K562 (cell line): Measurements from ENCODE around the gene ZC3H15. TPM values are rescaled to one million over a fixed set of nuclear protein-coding genes. Genes with fewer than 3 reads are reported as not detected.

ENCODE experiments used
- FOXJ3 ChIP-seq: sonication (generic); formaldehyde crosslinking; IDR thresholded peaks from 2 replicates; pipeline ENCODE4 v1.4.0; 2020; ENCODE audit warnings: mild to moderate bottlenecking, missing genetic modification reagents
- HNRNPUL1 ChIP-seq: fragments of 200-400 bp; formaldehyde crosslinking; IDR thresholded peaks from 2 replicates; pipeline ENCODE4 v1.6.1; 2017; ENCODE audit warnings: low read length
- POLR2B ChIP-seq: fragments of 450-650 bp; IDR thresholded peaks from 2 replicates; pipeline ENCODE4 v1.6.1; 2018; ENCODE audit warnings: low read depth; ENCODE audit not compliant: partially characterized antibody
- SMARCB1 ChIP-seq: IDR thresholded peaks from 2 replicates; pipeline ENCODE4 v1.6.1; 2011; ENCODE audit warnings: improper control_type of control experiment, low read depth; ENCODE audit not compliant: insufficient read length
- TBL1XR1 ChIP-seq, 2 experiments: IDR thresholded peaks; 2 replicates each; pipeline ENCODE4 v1.6.1; 2012; ENCODE audit warnings: improper control_type of control experiment in 2 of 2, low read length in 2 of 2, mild to moderate bottlenecking in 1 of 2
- YY1 ChIP-seq, 3 experiments: IDR thresholded peaks; 2 replicates each; pipeline ENCODE4 v1.6.1; 2011; ENCODE audit warnings: low read length in 2 of 3, mild to moderate bottlenecking in 2 of 3, moderate library complexity in 2 of 3, borderline replicate concordance in 1 of 3, control low read depth in 1 of 3, low read depth in 1 of 3; ENCODE audit not compliant: insufficient read depth in 3 of 3, insufficient replicate concordance in 2 of 3, control insufficient read depth in 1 of 3, insufficient read length in 1 of 3; ENCODE audit errors: extremely low read depth in 1 of 3
- ZNF184 ChIP-seq: sonication (generic); formaldehyde crosslinking; IDR thresholded peaks from 2 replicates; pipeline ENCODE4 v1.5.0; 2020; ENCODE audit warnings: missing genetic modification reagents
- ZNF212 ChIP-seq: fragments of 450-650 bp; formaldehyde crosslinking; IDR thresholded peaks from 2 replicates; pipeline ENCODE4 v1.4.0; 2020; ENCODE audit warnings: mild to moderate bottlenecking
- ZNF217 ChIP-seq: sonication (generic); formaldehyde crosslinking; IDR thresholded peaks from 2 replicates; pipeline ENCODE4 v1.8.0; 2022; ENCODE audit warnings: mild to moderate bottlenecking, missing genetic modification reagents
- polyA plus RNA-seq, 8 experiments: library from polyadenylated mRNA; depleted of rRNA in 4 of 8; stranded (reverse) in 5 of 8; unstranded in 3 of 8; fragments of >200 nt; fragmentation: Nextera tagmentation in 2 of 8; fragmentation: Illumina TruSeq in 1 of 8; extraction: Ambion mirVana in 2 of 8; extraction: Trizol in 1 of 8; gene quantifications; 2 replicates each; pipeline versions ENCODE4 v1.2.1 to v1.2.3, GENCODE V29; 2011 to 2014; ENCODE audit warnings: inconsistent platforms in 1 of 8, missing spikeins in 1 of 8
- total RNA-seq, 7 experiments: library from RNA; depleted of rRNA in 6 of 7; stranded (reverse); fragments of >200 nt in 6 of 7; fragmentation: Illumina TruSeq in 2 of 7; extraction: Trizol in 2 of 7; gene quantifications; 2 replicates each; pipeline versions ENCODE4 v1.2.1 to v1.2.3, GENCODE V29; 2011 to 2021; ENCODE audit warnings: low replicate concordance in 1 of 7
- TF ChIP-seq, protein P1 (sequence below): sonication (generic); formaldehyde crosslinking; IDR thresholded peaks from 2 replicates; pipeline ENCODE4 v1.8.0; 2022; ENCODE audit warnings: missing genetic modification reagents, mild to moderate bottlenecking, borderline replicate concordance
- TF ChIP-seq, protein P2 (sequence below): fragments of 150-350 bp; conservative IDR thresholded peaks from 2 replicates; pipeline ENCODE4 v1.6.1; 2014; ENCODE audit warnings: low read length
- TF ChIP-seq, protein P3 (sequence below): fragments of 450-650 bp; formaldehyde crosslinking; IDR thresholded peaks from 2 replicates; pipeline ENCODE4 v1.4.0; 2022; ENCODE audit warnings: missing genetic modification characterization
- TF ChIP-seq, protein P4 (sequence below): fragments of 250-450 bp; sonication (Bioruptor Pico); IDR thresholded peaks from 2 replicates; pipeline ENCODE4 v1.5.0; 2021; ENCODE audit warnings: mild to moderate bottlenecking, borderline replicate concordance
- TF ChIP-seq, protein P5 (sequence below): fragments of 450-650 bp; formaldehyde crosslinking; IDR thresholded peaks from 2 replicates; pipeline ENCODE4 v1.4.0; 2020; ENCODE audit warnings: mild to moderate bottlenecking, mixed read lengths

Gene ZC3H15
- total and polyA plus RNA-seq, 9 of the 15 experiments (the other 6 are each of a cell fraction or from before 2014, with no cell fraction given) = 132 to 286 (median 189) TPM

DNA sequence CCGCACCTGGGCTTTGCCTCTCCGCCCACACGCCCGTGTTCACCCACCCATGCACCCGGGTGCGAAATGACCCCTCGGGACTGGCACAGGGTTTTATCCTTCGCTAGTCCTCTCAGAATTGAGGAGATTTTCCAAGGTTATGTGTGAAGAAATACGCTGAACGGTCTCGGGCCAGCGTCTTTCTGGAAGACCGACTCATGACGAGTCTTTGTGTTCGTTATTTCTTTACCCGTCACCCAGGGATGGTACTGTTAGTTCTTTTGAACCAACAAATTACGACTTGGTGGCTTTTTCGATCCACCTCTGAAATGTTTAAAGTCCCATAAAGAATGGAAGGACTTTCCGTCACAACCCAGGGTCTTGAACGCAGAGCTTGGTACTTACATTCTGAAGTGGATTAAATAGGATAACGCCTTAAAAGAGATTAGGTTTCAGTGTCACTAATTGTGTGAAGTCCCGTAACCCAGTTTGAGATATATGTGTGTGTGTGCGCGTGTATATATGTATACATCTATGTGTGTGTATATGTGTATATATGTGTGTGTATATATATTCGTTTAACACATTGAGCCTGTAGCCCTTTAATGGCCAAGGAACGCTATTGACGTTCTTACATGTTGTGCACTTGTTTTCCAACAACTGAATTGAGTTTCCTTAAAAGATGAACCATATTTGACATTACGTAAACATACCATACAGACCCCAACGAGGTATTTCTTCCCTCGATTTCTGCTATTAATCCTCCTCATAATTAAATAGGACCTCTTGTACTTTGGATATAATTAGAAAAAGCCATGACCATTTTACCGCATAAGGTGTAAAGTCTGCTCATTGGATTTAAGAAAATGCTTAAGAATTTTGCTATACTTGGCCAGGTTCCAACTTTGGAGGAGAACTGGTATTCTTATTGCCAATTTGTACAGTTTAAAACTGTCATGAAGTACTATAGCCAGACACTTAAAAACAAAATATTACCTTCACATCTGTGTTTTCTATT, 889 bp downstream of the ZC3H15 start (continued):
- TF ChIP-seq, protein P1, sequence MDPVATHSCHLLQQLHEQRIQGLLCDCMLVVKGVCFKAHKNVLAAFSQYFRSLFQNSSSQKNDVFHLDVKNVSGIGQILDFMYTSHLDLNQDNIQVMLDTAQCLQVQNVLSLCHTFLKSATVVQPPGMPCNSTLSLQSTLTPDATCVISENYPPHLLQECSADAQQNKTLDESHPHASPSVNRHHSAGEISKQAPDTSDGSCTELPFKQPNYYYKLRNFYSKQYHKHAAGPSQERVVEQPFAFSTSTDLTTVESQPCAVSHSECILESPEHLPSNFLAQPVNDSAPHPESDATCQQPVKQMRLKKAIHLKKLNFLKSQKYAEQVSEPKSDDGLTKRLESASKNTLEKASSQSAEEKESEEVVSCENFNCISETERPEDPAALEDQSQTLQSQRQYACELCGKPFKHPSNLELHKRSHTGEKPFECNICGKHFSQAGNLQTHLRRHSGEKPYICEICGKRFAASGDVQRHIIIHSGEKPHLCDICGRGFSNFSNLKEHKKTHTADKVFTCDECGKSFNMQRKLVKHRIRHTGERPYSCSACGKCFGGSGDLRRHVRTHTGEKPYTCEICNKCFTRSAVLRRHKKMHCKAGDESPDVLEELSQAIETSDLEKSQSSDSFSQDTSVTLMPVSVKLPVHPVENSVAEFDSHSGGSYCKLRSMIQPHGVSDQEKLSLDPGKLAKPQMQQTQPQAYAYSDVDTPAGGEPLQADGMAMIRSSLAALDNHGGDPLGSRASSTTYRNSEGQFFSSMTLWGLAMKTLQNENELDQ (CRISPR knock-in tag) = no peak
- TF ChIP-seq HNRNPUL1 = no peak
- TF ChIP-seq, protein P2, sequence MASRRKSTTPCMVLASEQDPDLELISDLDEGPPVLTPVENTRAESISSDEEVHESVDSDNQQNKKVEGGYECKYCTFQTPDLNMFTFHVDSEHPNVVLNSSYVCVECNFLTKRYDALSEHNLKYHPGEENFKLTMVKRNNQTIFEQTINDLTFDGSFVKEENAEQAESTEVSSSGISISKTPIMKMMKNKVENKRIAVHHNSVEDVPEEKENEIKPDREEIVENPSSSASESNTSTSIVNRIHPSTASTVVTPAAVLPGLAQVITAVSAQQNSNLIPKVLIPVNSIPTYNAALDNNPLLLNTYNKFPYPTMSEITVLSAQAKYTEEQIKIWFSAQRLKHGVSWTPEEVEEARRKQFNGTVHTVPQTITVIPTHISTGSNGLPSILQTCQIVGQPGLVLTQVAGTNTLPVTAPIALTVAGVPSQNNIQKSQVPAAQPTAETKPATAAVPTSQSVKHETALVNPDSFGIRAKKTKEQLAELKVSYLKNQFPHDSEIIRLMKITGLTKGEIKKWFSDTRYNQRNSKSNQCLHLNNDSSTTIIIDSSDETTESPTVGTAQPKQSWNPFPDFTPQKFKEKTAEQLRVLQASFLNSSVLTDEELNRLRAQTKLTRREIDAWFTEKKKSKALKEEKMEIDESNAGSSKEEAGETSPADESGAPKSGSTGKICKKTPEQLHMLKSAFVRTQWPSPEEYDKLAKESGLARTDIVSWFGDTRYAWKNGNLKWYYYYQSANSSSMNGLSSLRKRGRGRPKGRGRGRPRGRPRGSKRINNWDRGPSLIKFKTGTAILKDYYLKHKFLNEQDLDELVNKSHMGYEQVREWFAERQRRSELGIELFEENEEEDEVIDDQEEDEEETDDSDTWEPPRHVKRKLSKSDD = no peak
- TF ChIP-seq, protein P3, sequence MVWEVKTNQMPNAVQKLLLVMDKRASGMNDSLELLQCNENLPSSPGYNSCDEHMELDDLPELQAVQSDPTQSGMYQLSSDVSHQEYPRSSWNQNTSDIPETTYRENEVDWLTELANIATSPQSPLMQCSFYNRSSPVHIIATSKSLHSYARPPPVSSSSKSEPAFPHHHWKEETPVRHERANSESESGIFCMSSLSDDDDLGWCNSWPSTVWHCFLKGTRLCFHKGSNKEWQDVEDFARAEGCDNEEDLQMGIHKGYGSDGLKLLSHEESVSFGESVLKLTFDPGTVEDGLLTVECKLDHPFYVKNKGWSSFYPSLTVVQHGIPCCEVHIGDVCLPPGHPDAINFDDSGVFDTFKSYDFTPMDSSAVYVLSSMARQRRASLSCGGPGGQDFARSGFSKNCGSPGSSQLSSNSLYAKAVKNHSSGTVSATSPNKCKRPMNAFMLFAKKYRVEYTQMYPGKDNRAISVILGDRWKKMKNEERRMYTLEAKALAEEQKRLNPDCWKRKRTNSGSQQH = no peak
- TF ChIP-seq POLR2B = no peak
- TF ChIP-seq ZNF217 (CRISPR knock-in tag) = no peak
- TF ChIP-seq ZNF184 (CRISPR knock-in tag) = no peak
- TF ChIP-seq TBL1XR1 (IDR thresholded peaks at IDR 0.05; ENCODE audit: low read length in 2 of 2) = no peak
- TF ChIP-seq ZNF212 (CRISPR knock-in tag) = no peak
- TF ChIP-seq, protein P4, sequence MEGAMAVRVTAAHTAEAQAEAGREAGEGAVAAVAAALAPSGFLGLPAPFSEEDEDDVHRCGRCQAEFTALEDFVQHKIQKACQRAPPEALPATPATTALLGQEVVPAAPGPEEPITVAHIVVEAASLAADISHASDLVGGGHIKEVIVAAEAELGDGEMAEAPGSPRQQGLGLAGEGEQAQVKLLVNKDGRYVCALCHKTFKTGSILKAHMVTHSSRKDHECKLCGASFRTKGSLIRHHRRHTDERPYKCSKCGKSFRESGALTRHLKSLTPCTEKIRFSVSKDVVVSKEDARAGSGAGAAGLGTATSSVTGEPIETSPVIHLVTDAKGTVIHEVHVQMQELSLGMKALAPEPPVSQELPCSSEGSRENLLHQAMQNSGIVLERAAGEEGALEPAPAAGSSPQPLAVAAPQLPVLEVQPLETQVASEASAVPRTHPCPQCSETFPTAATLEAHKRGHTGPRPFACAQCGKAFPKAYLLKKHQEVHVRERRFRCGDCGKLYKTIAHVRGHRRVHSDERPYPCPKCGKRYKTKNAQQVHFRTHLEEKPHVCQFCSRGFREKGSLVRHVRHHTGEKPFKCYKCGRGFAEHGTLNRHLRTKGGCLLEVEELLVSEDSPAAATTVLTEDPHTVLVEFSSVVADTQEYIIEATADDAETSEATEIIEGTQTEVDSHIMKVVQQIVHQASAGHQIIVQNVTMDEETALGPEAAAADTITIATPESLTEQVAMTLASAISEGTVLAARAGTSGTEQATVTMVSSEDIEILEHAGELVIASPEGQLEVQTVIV (CRISPR knock-in tag) = no peak
- no peak for TF ChIP-seq YY1 (IDR thresholded peaks at IDR 0.05; ENCODE audit: borderline replicate concordance in 1 of 3, control insufficient read depth in 1 of 3, extremely low read depth in 1 of 3, insufficient read depth in 3 of 3, insufficient read length in 1 of 3, insufficient replicate concordance in 2 of 3, low read depth in 1 of 3, low read length in 2 of 3)
- no peak for TF ChIP-seq SMARCB1
- no peak for TF ChIP-seq FOXJ3 (CRISPR knock-in tag)
- TF ChIP-seq, protein P5, sequence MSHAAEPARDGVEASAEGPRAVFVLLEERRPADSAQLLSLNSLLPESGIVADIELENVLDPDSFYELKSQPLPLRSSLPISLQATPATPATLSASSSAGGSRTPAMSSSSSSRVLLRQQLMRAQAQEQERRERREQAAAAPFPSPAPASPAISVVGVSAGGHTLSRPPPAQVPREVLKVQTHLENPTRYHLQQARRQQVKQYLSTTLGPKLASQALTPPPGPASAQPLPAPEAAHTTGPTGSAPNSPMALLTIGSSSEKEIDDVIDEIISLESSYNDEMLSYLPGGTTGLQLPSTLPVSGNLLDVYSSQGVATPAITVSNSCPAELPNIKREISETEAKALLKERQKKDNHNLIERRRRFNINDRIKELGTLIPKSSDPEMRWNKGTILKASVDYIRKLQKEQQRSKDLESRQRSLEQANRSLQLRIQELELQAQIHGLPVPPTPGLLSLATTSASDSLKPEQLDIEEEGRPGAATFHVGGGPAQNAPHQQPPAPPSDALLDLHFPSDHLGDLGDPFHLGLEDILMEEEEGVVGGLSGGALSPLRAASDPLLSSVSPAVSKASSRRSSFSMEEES (CRISPR knock-in tag) = no peak
